SHP77 treated with DMSO at 0.1 percent for 48 hours (cell line): ENCODE results near the gene NKX1-2.
A peak's percentile ranks its signal among the peaks of the same experiment; 100 is the strongest.

Experiments used
- DNase-seq: peaks from one replicate; lab custom pipeline; 2025; lab: John Stamatoyannopoulos, UW

NKX1-2 gene

GRCh38 chr10:124415210-124415609 is 34.6 kb downstream of the NKX1-2 start:
- no peak for DNase-seq

- DNase-seq, result no peak
Measured at GRCh38 chr10:124414076-124414475, 35.8 kb downstream of the NKX1-2 start.

- no peak for DNase-seq
Measured at GRCh38 chr10:124409696-124410095, 40.1 kb downstream of the NKX1-2 start.

GRCh38 chr10:124408357-124408756 is 41.5 kb downstream of the NKX1-2 start:
- no peak for DNase-seq

- no peak for DNase-seq
Measured at GRCh38 chr10:124407456-124407855, 42.4 kb downstream of the NKX1-2 start.

- peak; percentile 62 for DNase-seq
Measured at GRCh38 chr10:124403548-124403947, 46.3 kb downstream of the NKX1-2 start.

- no peak for DNase-seq
Measured at GRCh38 chr10:124402273-124402672, 47.6 kb downstream of the NKX1-2 start.

- DNase-seq, result no peak
Measured at GRCh38 chr10:124401633-124402032, 48.2 kb downstream of the NKX1-2 start.
